ENCODE results near the gene PDX1.

PDX1 gene

GRCh38 chr13:27919934-27920676 is at the start of gene PDX1:
PDX1 (plus strand) TSS chr13:27920000; CDS start chr13:27920139, 139 bp downstream.
- DNase-seq (ENCODE audit: low read depth in 2 of 2) = no peak

- no peak for DNase-seq (ENCODE audit: low read depth in 2 of 2)
Observed at GRCh38 chr13:27878274-27878673, 41.5 kb upstream of the PDX1 start.

GRCh38 chr13:27889471-27889870 is 30.3 kb upstream of the PDX1 start:
- DNase-seq (ENCODE audit: low read depth in 2 of 2) = no peak

GRCh38 chr13:27896726-27897125 is 23.1 kb upstream of the PDX1 start:
- no peak for DNase-seq (ENCODE audit: low read depth in 2 of 2)

- DNase-seq (ENCODE audit: low read depth in 2 of 2) = no peak
Observed at GRCh38 chr13:27904719-27905118, 15.1 kb upstream of the PDX1 start.

- no peak for DNase-seq (ENCODE audit: low read depth in 2 of 2)
Observed at GRCh38 chr13:27905650-27906049, 14.2 kb upstream of the PDX1 start.

GRCh38 chr13:27907121-27907787 is 12.5 kb upstream of the PDX1 start:
- no peak for DNase-seq (ENCODE audit: low read depth in 2 of 2)

- DNase-seq (ENCODE audit: low read depth in 2 of 2) = no peak
Observed at GRCh38 chr13:27909378-27909777, 10.4 kb upstream of the PDX1 start.

- DNase-seq (ENCODE audit: low read depth in 2 of 2) = no peak
Observed at GRCh38 chr13:27911521-27911920, 8.3 kb upstream of the PDX1 start.

GRCh38 chr13:27913160-27913559 is 6.6 kb upstream of the PDX1 start:
- DNase-seq (ENCODE audit: low read depth in 2 of 2) = no peak

GRCh38 chr13:27915301-27916207 is 4.2 kb upstream of the PDX1 start:
- DNase-seq (ENCODE audit: low read depth in 2 of 2) = no peak

GRCh38 chr13:27917121-27917947 is 2.5 kb upstream of the PDX1 start:
- DNase-seq (ENCODE audit: low read depth in 2 of 2) = no peak

- DNase-seq (ENCODE audit: low read depth in 2 of 2) = no peak
Observed at GRCh38 chr13:27918041-27918917, 1.5 kb upstream of the PDX1 start.

GRCh38 chr13:27918918-27919658 is 712 bp upstream of the PDX1 start:
- DNase-seq (ENCODE audit: low read depth in 2 of 2) = no peak

GRCh38 chr13:27919659-27919933 is 204 bp upstream of the PDX1 start:
- DNase-seq (ENCODE audit: low read depth in 2 of 2) = no peak

- DNase-seq (ENCODE audit: low read depth in 2 of 2) = no peak
Observed at GRCh38 chr13:27920677-27921420, 1.0 kb downstream of the PDX1 start.

- DNase-seq (ENCODE audit: low read depth in 2 of 2) = no peak
Observed at GRCh38 chr13:27921421-27921960, 1.7 kb downstream of the PDX1 start.

- no peak for DNase-seq (ENCODE audit: low read depth in 2 of 2)
Observed at GRCh38 chr13:27921961-27922882, 2.4 kb downstream of the PDX1 start.
